GM12874 (cell line): ENCODE measurements around the gene RAI14.

Source experiments
- TF ChIP-seq, protein P1 (sequence below): IDR thresholded peaks from 2 replicates; pipeline ENCODE4 v1.5.1; 2011; ENCODE audit warnings: low read depth, mild to moderate bottlenecking, control low read depth, low read length, moderate library complexity; ENCODE audit not compliant: insufficient read depth

RAI14 gene

GRCh38 chr5:34827588-34828506 lies 171.7 kb downstream of the RAI14 start:
- TF ChIP-seq, protein P1, sequence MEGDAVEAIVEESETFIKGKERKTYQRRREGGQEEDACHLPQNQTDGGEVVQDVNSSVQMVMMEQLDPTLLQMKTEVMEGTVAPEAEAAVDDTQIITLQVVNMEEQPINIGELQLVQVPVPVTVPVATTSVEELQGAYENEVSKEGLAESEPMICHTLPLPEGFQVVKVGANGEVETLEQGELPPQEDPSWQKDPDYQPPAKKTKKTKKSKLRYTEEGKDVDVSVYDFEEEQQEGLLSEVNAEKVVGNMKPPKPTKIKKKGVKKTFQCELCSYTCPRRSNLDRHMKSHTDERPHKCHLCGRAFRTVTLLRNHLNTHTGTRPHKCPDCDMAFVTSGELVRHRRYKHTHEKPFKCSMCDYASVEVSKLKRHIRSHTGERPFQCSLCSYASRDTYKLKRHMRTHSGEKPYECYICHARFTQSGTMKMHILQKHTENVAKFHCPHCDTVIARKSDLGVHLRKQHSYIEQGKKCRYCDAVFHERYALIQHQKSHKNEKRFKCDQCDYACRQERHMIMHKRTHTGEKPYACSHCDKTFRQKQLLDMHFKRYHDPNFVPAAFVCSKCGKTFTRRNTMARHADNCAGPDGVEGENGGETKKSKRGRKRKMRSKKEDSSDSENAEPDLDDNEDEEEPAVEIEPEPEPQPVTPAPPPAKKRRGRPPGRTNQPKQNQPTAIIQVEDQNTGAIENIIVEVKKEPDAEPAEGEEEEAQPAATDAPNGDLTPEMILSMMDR = no peak

GRCh38 chr5:34831303-34831702 lies 175.2 kb downstream of the RAI14 start:
- TF ChIP-seq, protein P1 = no peak

GRCh38 chr5:34832568-34832967 lies 176.4 kb downstream of the RAI14 start:
- TF ChIP-seq, protein P1 = no peak

DNA sequence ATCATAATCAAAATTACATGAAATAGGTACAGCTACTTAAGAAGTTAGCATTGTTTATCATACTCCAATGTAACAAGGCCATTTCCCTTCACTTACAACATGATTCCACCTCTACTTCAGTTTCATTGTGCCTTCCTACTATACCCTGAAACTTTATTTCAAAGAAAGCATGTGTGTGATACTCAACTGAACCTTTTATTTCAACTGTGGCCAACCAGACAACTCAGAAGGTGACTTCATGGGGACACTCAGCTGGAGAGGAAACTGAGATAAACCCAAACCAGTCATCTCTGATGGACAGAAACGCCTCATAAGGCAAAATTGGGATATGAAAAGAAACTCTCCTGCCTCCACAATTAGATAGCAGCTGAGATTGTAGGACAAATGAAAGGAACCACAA lies 177.0 kb downstream of the RAI14 start:
- TF ChIP-seq, protein P1 = no peak

DNA sequence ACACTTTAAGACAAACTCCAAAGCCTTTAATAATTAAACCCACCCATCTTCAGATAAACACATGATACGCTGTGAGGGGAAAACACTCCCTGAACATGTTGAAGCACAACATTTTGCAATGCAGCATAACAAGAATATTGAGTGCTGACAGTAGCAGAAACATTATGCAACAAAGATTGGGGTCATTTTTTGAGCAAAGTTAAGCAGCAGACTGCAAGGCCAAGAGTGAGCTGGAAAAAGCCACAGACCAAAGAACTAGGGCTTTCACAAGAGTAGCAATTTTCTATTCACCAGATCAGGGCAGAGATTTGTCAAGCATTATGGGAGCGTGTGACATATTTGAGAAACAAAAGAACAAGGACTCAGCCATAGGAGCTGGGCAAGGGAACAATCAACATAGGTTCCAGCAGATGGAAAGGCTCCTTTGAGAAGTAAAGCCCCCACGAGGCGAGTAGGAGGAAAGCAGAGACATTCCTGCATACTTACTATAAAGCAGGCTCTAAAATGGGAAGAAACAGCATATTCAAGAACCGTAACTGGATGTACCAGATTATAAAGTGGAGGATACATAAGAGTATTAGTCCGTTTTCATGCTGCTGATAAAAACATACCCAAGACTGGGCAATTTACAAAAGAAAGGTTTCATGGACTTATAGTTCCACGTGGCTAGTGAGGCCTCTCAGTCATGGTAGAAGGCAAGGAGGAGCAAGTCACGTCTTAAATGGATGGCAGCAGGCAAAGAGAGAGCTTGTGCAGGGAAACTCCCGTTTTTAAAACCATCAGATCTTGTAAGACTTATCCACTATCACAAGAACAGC lies 178.1 kb downstream of the RAI14 start:
- TF ChIP-seq, protein P1 = no peak

DNA sequence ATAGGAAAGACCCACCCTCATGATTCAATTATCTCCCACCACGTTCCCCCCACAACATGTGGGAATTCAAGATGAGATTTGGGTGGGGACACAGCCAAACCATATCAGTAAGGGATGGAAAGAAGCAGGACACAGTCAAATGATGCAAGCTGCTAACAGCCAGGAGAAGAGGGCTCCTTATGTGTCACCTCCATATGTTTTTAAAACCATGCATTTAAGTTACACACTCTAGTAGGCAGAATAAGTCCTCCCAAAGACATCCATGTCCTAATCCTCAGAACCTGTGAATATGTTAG lies 178.6 kb downstream of the RAI14 start:
- TF ChIP-seq, protein P1 = no peak

- TF ChIP-seq, protein P1 = no peak
These were observed 179.5 kb downstream of the RAI14 start for GRCh38 chr5:34835664-34836063.
